ENCODE data around the gene C6orf132.

Gene C6orf132

GRCh38 chr6:42179945-42180313, 37.5 kb upstream of the C6orf132 start:
- DNase-seq (ENCODE audit: extremely low spot score): no peak
- TF ChIP-seq ELF4 (IDR thresholded peaks at IDR 0.05): no peak
- ChIA-PET CTCF (no interaction called here), POLR2A (interaction anchor here (1.4 kb wide), 1 partner anchor 35 kb away, joined by 3 read pairs; no protein-coding TSS in a partner anchor)

GRCh38 chr6:42179261-42179944, 37.0 kb upstream of the C6orf132 start:
- CTCF ChIA-PET: interaction anchor here (0.6 to 0.9 kb wide), 2 partner anchors 11 to 35 kb away, joined by 3 to 4 read pairs; no protein-coding TSS in a partner anchor
- DNase-seq (ENCODE audit: extremely low spot score): no peak
- TF ChIP-seq NFRKB (IDR thresholded peaks at IDR 0.05) (no peak), TARDBP (IDR thresholded peaks at IDR 0.05) (no peak), SUZ12 (IDR thresholded peaks at IDR 0.05) (no peak), ZNF384 (IDR thresholded peaks at IDR 0.05) (no peak), FOXM1 (IDR thresholded peaks at IDR 0.05; ENCODE audit: borderline replicate concordance) (no peak), LEF1 (IDR thresholded peaks at IDR 0.05; ENCODE audit: borderline replicate concordance) (no peak), CTBP1 (IDR thresholded peaks at IDR 0.05; ENCODE audit: borderline replicate concordance) (no peak), ARNT (IDR thresholded peaks at IDR 0.05) (no peak), L3MBTL2 (conservative IDR thresholded peaks at IDR 0.05) (no peak), SP1 (IDR thresholded peaks at IDR 0.05) (no peak), HDGF (IDR thresholded peaks at IDR 0.05; ENCODE audit: borderline replicate concordance) (no peak), ELF4 (IDR thresholded peaks at IDR 0.05) (no peak), FOXK2 (IDR thresholded peaks at IDR 0.05) (no peak), FOXA1 (IDR thresholded peaks at IDR 0.05) (no peak), PKNOX1 (IDR thresholded peaks at IDR 0.05) (no peak), BHLHE40 (IDR thresholded peaks at IDR 0.05; ENCODE audit: borderline replicate concordance) (no peak)
- POLR2A ChIA-PET: interaction anchor here (1.4 kb wide), 1 partner anchor 35 kb away, joined by 3 read pairs; no protein-coding TSS in a partner anchor

GRCh38 chr6:42177514-42178364, 35.3 kb upstream of the C6orf132 start:
- ChIA-PET POLR2A (no interaction called here), CTCF (interaction anchor here (0.6 kb wide), 1 partner anchor 281 kb away, joined by 5 read pairs; no protein-coding TSS in a partner anchor)
- TF ChIP-seq FOXA1 (IDR thresholded peaks at IDR 0.05): no peak
- peak; percentile 35; the same call in 1 of the 2 replicates for TF ChIP-seq PKNOX1 (IDR thresholded peaks at IDR 0.05)
- TF ChIP-seq ZNF384 (IDR thresholded peaks at IDR 0.05): no peak
- no peak for DNase-seq (ENCODE audit: extremely low spot score)

GRCh38 chr6:42176981-42177380, 34.6 kb upstream of the C6orf132 start:
- ChIA-PET CTCF (interaction anchor here (0.6 kb wide), 1 partner anchor 281 kb away, joined by 5 read pairs; no protein-coding TSS in a partner anchor), POLR2A (no interaction called here)
- no peak for TF ChIP-seq HDGF (IDR thresholded peaks at IDR 0.05; ENCODE audit: borderline replicate concordance)
- no peak for TF ChIP-seq ELF4 (IDR thresholded peaks at IDR 0.05)
- no peak for TF ChIP-seq TARDBP (IDR thresholded peaks at IDR 0.05)
- TF ChIP-seq CTBP1 (IDR thresholded peaks at IDR 0.05; ENCODE audit: borderline replicate concordance): no peak
- TF ChIP-seq FOXM1 (IDR thresholded peaks at IDR 0.05; ENCODE audit: borderline replicate concordance): no peak
- TF ChIP-seq PKNOX1 (IDR thresholded peaks at IDR 0.05): no peak
- TF ChIP-seq SP1 (IDR thresholded peaks at IDR 0.05): no peak
- no peak for TF ChIP-seq FOXK2 (IDR thresholded peaks at IDR 0.05)
- no peak for TF ChIP-seq NFRKB (IDR thresholded peaks at IDR 0.05)
- TF ChIP-seq ZNF384 (IDR thresholded peaks at IDR 0.05): no peak
- no peak for TF ChIP-seq L3MBTL2 (conservative IDR thresholded peaks at IDR 0.05)
- no peak for TF ChIP-seq LEF1 (IDR thresholded peaks at IDR 0.05; ENCODE audit: borderline replicate concordance)
- no peak for TF ChIP-seq SUZ12 (IDR thresholded peaks at IDR 0.05)
- TF ChIP-seq FOXA1 (IDR thresholded peaks at IDR 0.05): no peak

GRCh38 chr6:42175860-42176259, 33.4 kb upstream of the C6orf132 start:
- TF ChIP-seq TARDBP (IDR thresholded peaks at IDR 0.05): no peak
- CTCF ChIA-PET: interaction anchor here (0.7 kb wide), 1 partner anchor 17 kb away, joined by 3 read pairs; no protein-coding TSS in a partner anchor
- no peak for DNase-seq (ENCODE audit: extremely low spot score)
- POLR2A ChIA-PET: no interaction called here

More at GRCh38 chr6:42176981-42177380, 34.6 kb upstream of the C6orf132 start:
- DNase-seq (ENCODE audit: extremely low spot score): no peak

- POLR2A ChIA-PET: no interaction called here
- DNase-seq (ENCODE audit: extremely low spot score): no peak
- CTCF ChIA-PET: no interaction called here
- TF ChIP-seq BHLHE40 (IDR thresholded peaks at IDR 0.05; ENCODE audit: borderline replicate concordance): no peak
- no peak for TF ChIP-seq LEF1 (IDR thresholded peaks at IDR 0.05; ENCODE audit: borderline replicate concordance)
- no peak for TF ChIP-seq SP1 (IDR thresholded peaks at IDR 0.05)
- no peak for TF ChIP-seq FOXK2 (IDR thresholded peaks at IDR 0.05)
- no peak for TF ChIP-seq CTBP1 (IDR thresholded peaks at IDR 0.05; ENCODE audit: borderline replicate concordance)
- no peak for TF ChIP-seq ZNF384 (IDR thresholded peaks at IDR 0.05)
- no peak for TF ChIP-seq ARNT (IDR thresholded peaks at IDR 0.05)
- TF ChIP-seq FOXM1 (IDR thresholded peaks at IDR 0.05; ENCODE audit: borderline replicate concordance): no peak
- TF ChIP-seq HDGF (IDR thresholded peaks at IDR 0.05; ENCODE audit: borderline replicate concordance): no peak
- no peak for TF ChIP-seq L3MBTL2 (conservative IDR thresholded peaks at IDR 0.05)
- no peak for TF ChIP-seq SUZ12 (IDR thresholded peaks at IDR 0.05)
- TF ChIP-seq FOXA1 (IDR thresholded peaks at IDR 0.05): no peak
- no peak for TF ChIP-seq ELF4 (IDR thresholded peaks at IDR 0.05)
- TF ChIP-seq PKNOX1 (IDR thresholded peaks at IDR 0.05): no peak
- no peak for TF ChIP-seq NFRKB (IDR thresholded peaks at IDR 0.05)
- no peak for TF ChIP-seq TARDBP (IDR thresholded peaks at IDR 0.05)
These were observed 30.7 kb upstream of the C6orf132 start, which contains the start of gene GUCA1A for GRCh38 chr6:42173101-42173500. TSS of gene GUCA1A (plus strand) at chr6:42173364. CDS start at chr6:42173614, 250 bp downstream.

All from HEK293T (cell line).